Hepatocyte (in vitro differentiated cells): ENCODE measurements around the gene PRTFDC1. TPM values are rescaled to one million over a fixed set of nuclear protein-coding genes. Genes with fewer than 3 reads are reported as not detected.

Experiments
- DNase-seq: peaks from one replicate; pipeline ENCODE4 v3.0.0-alpha.2; 2016; ENCODE audit warnings: low spot score
- H2AFZ ChIP-seq: fragments of 200-600 bp; sonication (generic); 2 replicates; pipeline ENCODE4 v1.6.0; 2016; ENCODE audit warnings: antibody characterized with exemption, mild to moderate bottlenecking
- H3K27ac ChIP-seq: fragments of 200-600 bp; sonication (generic); 2 replicates; pipeline ENCODE4 v1.5.1; 2016; ENCODE audit warnings: mild to moderate bottlenecking
- H3K27me3 ChIP-seq: fragments of 200-600 bp; sonication (generic); 2 replicates; pipeline ENCODE4 v1.6.1; 2016
- H3K36me3 ChIP-seq: fragments of 200-600 bp; sonication (generic); replicated peaks from 2 replicates; pipeline ENCODE4 v1.5.1; 2016; ENCODE audit warnings: low read depth; ENCODE audit not compliant: insufficient read depth
- H3K4me1 ChIP-seq: fragments of 200-600 bp; sonication (generic); 2 replicates; pipeline ENCODE4 v1.5.1; 2016; ENCODE audit warnings: mild to moderate bottlenecking, moderate library complexity; ENCODE audit not compliant: insufficient read depth
- H3K4me2 ChIP-seq: fragments of 200-600 bp; sonication (generic); 2 replicates; pipeline ENCODE4 v1.6.0; 2016
- H3K4me3 ChIP-seq: fragments of 200-600 bp; sonication (generic); 2 replicates; pipeline ENCODE4 v1.5.1; 2016; ENCODE audit warnings: mild to moderate bottlenecking
- H3K79me2 ChIP-seq: fragments of 200-600 bp; sonication (generic); 2 replicates; pipeline ENCODE4 v1.6.0; 2017; ENCODE audit warnings: mild to moderate bottlenecking
- H3K9me2 ChIP-seq: fragments of 200-600 bp; sonication (generic); replicated peaks from 2 replicates; pipeline ENCODE4 v1.6.0; 2017; ENCODE audit warnings: mild to moderate bottlenecking; ENCODE audit not compliant: insufficient read depth
- H3K9me3 ChIP-seq: fragments of 200-600 bp; sonication (generic); 2 replicates; pipeline ENCODE4 v1.5.1; 2016; ENCODE audit warnings: low read depth, mild to moderate bottlenecking
- H4K20me1 ChIP-seq: fragments of 200-600 bp; sonication (generic); 2 replicates; pipeline ENCODE4 v1.6.0; 2016; ENCODE audit warnings: mild to moderate bottlenecking; ENCODE audit not compliant: insufficient read depth, poor library complexity, severe bottlenecking
- CTCF ChIP-seq: fragments of 200-600 bp; sonication (generic); IDR thresholded peaks from 2 replicates; pipeline ENCODE4 v1.5.1; 2016; ENCODE audit warnings: antibody characterized with exemption, mild to moderate bottlenecking; ENCODE audit not compliant: poor library complexity
- EZH2 ChIP-seq: fragments of 200-600 bp; sonication (generic); IDR thresholded peaks from 2 replicates; pipeline ENCODE4 v1.6.1; 2016; ENCODE audit warnings: antibody characterized with exemption, mild to moderate bottlenecking, borderline replicate concordance
- EZH2phosphoT487 ChIP-seq: fragments of 200-600 bp; sonication (generic); IDR thresholded peaks from one replicate; pipeline ENCODE4 v1.6.1; 2018; ENCODE audit warnings: antibody characterized with exemption, mild to moderate bottlenecking, low read depth, moderate library complexity; ENCODE audit not compliant: unreplicated experiment, severe bottlenecking
- WGBS: methylation state at CpG from one replicate; pipeline ENCODE4 v1.1.6; 2016; ENCODE audit warnings: low lambda C conversion rate; ENCODE audit errors: missing lambda C conversion rate; 5-methylcytosine and 5-hydroxymethylcytosine counted together
- polyA plus RNA-seq: library from polyadenylated mRNA; unstranded; fragments of >200 nt; fragmentation: Nextera tagmentation; extraction: Ambion mirVana; gene quantifications from 2 replicates; pipeline ENCODE4 v1.2.1, GENCODE V29; 2016
- total RNA-seq: library from RNA; depleted of rRNA; stranded (reverse); fragments of >200 nt; gene quantifications from 2 replicates; pipeline ENCODE4 v1.2.3, GENCODE V29; 2014

PRTFDC1 gene
- total RNA-seq (14.7 and 14.8 TPM in 2 replicates), polyA plus RNA-seq (6.0 and 6.4 TPM in 2 replicates)

- Histone ChIP-seq H3K36me3 (no peaks in the 10 kb centered on the region), H3K79me2 (no peaks in the 10 kb centered on the region), H2AFZ (peak within 1 kb of the TSS; percentile 94), H3K9me2 (no peaks in the 10 kb centered on the region), H3K4me3 (peak within 1 kb of the TSS; percentile 73), H3K27ac (peak within 1 kb of the TSS; percentile 81), H3K4me1 (peaks cover 8% of the 10 kb centered on the region), H3K27me3 (no peaks in the 10 kb centered on the region), H4K20me1 (no peaks in the 10 kb centered on the region), H3K4me2 (peak within 1 kb of the TSS; percentile 92), H3K9me3 (no peaks in the 10 kb centered on the region)
- TF ChIP-seq EZH2phosphoT487 (no peak), EZH2 (no peak), CTCF (peak; percentile 18)
- peak; percentile 71 for DNase-seq
- WGBS, result 6% methylated on average over 26 of the region's 56 CpGs
These were observed at the start of gene PRTFDC1 for GRCh38 chr10:24952143-24952706. Gene PRTFDC1 (minus strand): TSS chr10:24952606. CDS start chr10:24952575, 31 bp downstream.

GRCh38 chr10:24998044-24998443, 45.6 kb upstream of the PRTFDC1 start:
- Histone ChIP-seq H3K27me3 (no peaks in the 10 kb centered on the region), H3K4me3 (no peak overlapping the region), H2AFZ (no peak overlapping the region), H3K9me3 (no peaks in the 10 kb centered on the region), H3K4me2 (no peak overlapping the region), H3K36me3 (no peaks in the 10 kb centered on the region), H3K9me2 (no peaks in the 10 kb centered on the region), H3K27ac (no peak overlapping the region), H3K79me2 (no peaks in the 10 kb centered on the region), H4K20me1 (no peaks in the 10 kb centered on the region), H3K4me1 (peaks cover 5% of the 10 kb centered on the region)
- DNase-seq, result no peak
- TF ChIP-seq CTCF, result no peak
- TF ChIP-seq EZH2, result no peak
- TF ChIP-seq EZH2phosphoT487, result no peak
- 84% methylated on average over 3 of the region's 3 CpGs for WGBS

GRCh38 chr10:24995072-24995471, 42.7 kb upstream of the PRTFDC1 start:
- H3K9me3 ChIP-seq, result no peaks in the 10 kb centered on the region
- TF ChIP-seq EZH2 (no peak), EZH2phosphoT487 (no peak), CTCF (no peak)

More at GRCh38 chr10:24995072-24995471, 42.7 kb upstream of the PRTFDC1 start:
- H3K79me2 ChIP-seq, result no peaks in the 10 kb centered on the region
- H3K4me3 ChIP-seq, result no peak overlapping the region
- no peaks in the 10 kb centered on the region for H3K9me2 ChIP-seq
- no peaks in the 10 kb centered on the region for H4K20me1 ChIP-seq
- H3K27ac ChIP-seq, result no peak overlapping the region
- H3K27me3 ChIP-seq, result no peaks in the 10 kb centered on the region
- no peak overlapping the region for H2AFZ ChIP-seq
- DNase-seq, result no peak
- H3K36me3 ChIP-seq, result no peaks in the 10 kb centered on the region
- peaks cover 5% of the 10 kb centered on the region for H3K4me1 ChIP-seq
- H3K4me2 ChIP-seq, result no peak overlapping the region
